OCI-LY1 (cell line): ENCODE measurements around the gene RIPOR2.

Experiments used
- CTCF ChIP-seq: fragments of 200-600 bp; sonication (generic), shearing (Covaris generic); IDR thresholded peaks from 2 replicates; pipeline ENCODE4 v1.5.1; 2017; ENCODE audit warnings: mild to moderate bottlenecking, antibody characterized with exemption, low read length, moderate library complexity, mixed read lengths
- EZH2 ChIP-seq: fragments of 200-600 bp; sonication (generic), shearing (Covaris generic); IDR thresholded peaks from 2 replicates; pipeline ENCODE4 v1.8.0; 2017; ENCODE audit warnings: borderline replicate concordance, mixed run types, mild to moderate bottlenecking, antibody characterized with exemption, low read length, moderate library complexity, mixed read lengths

- TF ChIP-seq CTCF (no peak), EZH2 (no peak)
Measured at GRCh38 chr6:24864343-24864742, 71.4 kb downstream of the RIPOR2 start.
